A549 treated with DMSO at 1 μM for 4 hours (cell line): ENCODE data around the gene DDX4. TPM values are rescaled to one million over a fixed set of nuclear protein-coding genes. Genes with fewer than 3 reads are reported as not detected.

Source experiments
- total RNA-seq: library from RNA; stranded (reverse); fragments of 200-300 nt; extraction: Qiagen RNA extraction; gene quantifications from 5 replicates; pipeline ENCODE4 v1.2.3, GENCODE V29; 2022; ENCODE audit warnings: low read depth

Gene DDX4
- not detected in 5 replicates for total RNA-seq

DNA sequence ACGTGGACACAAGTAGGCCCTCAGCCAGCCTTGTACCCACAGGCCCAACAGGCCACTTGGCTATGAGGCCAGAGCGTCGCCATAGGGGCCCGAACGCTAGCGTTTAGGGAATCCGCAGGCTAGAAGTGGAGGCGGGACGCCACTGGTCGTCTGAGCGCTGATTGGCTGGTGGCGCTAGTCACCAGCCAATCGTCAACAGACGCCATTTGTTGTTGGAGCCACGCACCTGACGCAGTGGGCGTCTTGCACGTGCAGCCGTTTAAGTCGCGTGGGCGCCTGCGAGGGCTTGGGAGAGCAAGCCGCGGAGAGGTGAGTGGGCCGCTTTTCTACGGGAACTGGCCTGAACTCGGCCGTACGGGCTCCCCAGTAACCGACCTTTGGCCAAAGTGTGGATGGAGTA lies at the start of gene DDX4:
DDX4 (plus strand) TSS at position 269 of the 400 bp plus-strand sequence. CDS start 903 bp downstream, outside the sequence.

GRCh38 chr5:55712023-55712859 lies 25.6 kb upstream of the DDX4 start, which contains the start of gene SLC38A9:
TSS of gene SLC38A9 (minus strand) at chr5:55712324. CDS start at chr5:55697958, 14,366 bp downstream.

GRCh38 chr5:55850839-55851674 lies 113.2 kb downstream of the DDX4 start, which contains the start of gene IL31RA:
TSS of gene IL31RA (plus strand) at chr5:55851357. CDS start at chr5:55851571, 214 bp downstream.

Other genes with a start within 250 kb of the DDX4 start
- gene PLPP1, start 203.1 kb upstream of the DDX4 start, total RNA-seq, result 26.6 to 38.8 TPM (median 32.6 TPM) in 5 replicates
- gene SLC38A9, start 25.7 kb upstream of the DDX4 start, total RNA-seq, result 20.7 to 30.5 TPM (median 26.1 TPM) in 5 replicates
- gene IL31RA, start 113.3 kb downstream of the DDX4 start, total RNA-seq, result 1.5 to 1.9 TPM (median 1.7 TPM) in 5 replicates